Kidney epithelial cell (primary cell): ENCODE data around the gene CCND1. TPM values are rescaled to one million over a fixed set of nuclear protein-coding genes. Genes with fewer than 3 reads are reported as not detected.
"Not testable (repeated sequence)": the region's sequence is repeated elsewhere in the genome, so short reads cannot be mapped to it uniquely, and the experiment has no call there.

Source experiments
- DNase-seq: peaks from one replicate; pipeline ENCODE4 v3.0.0-alpha.2; 2010; ENCODE audit warnings: low read depth
- H3K27me3 ChIP-seq: 2 replicates; pipeline ENCODE4 v1.6.0; 2011; ENCODE audit warnings: low read length; ENCODE audit not compliant: control insufficient read depth, insufficient read depth
- H3K36me3 ChIP-seq: 2 replicates; pipeline ENCODE4 v1.5.1; 2011; ENCODE audit warnings: low read length; ENCODE audit not compliant: control insufficient read depth, insufficient read depth
- H3K4me3 ChIP-seq: 2 replicates; pipeline ENCODE4 v1.5.1; 2011; ENCODE audit warnings: low read depth, mild to moderate bottlenecking, control low read depth, low read length
- CTCF ChIP-seq: IDR thresholded peaks from 2 replicates; pipeline ENCODE4 v1.5.1; 2011; ENCODE audit warnings: mild to moderate bottlenecking, moderate library complexity, low read length, control low read depth, inconsistent platforms; ENCODE audit not compliant: insufficient read depth, poor library complexity, severe bottlenecking
- total RNA-seq: library from RNA; depleted of rRNA; stranded (reverse); fragments of >200 nt; gene quantifications from 2 replicates; pipeline ENCODE4 v1.2.3, GENCODE V29; 2015

Gene CCND1
- total RNA-seq, 1 donor from 2014 or later = 378 TPM

GRCh38 chr11:69615545-69616278 lies 25.2 kb upstream of the CCND1 start:
- Histone ChIP-seq H3K4me3 (no peak overlapping the region), H3K36me3 (no peaks in the 10 kb centered on the region), H3K27me3 (no peaks in the 10 kb centered on the region)
- DNase-seq = no peak
- TF ChIP-seq CTCF = no peak

- Histone ChIP-seq H3K4me3 (no peak overlapping the region), H3K36me3 (no peaks in the 10 kb centered on the region), H3K27me3 (no peaks in the 10 kb centered on the region)
- no peak for TF ChIP-seq CTCF
- no peak for DNase-seq
Measured at GRCh38 chr11:69617220-69617619, 23.7 kb upstream of the CCND1 start.

- no peaks in the 10 kb centered on the region for H3K36me3 ChIP-seq
- TF ChIP-seq CTCF = no peak
- H3K4me3 ChIP-seq = no peak overlapping the region
- H3K27me3 ChIP-seq = no peaks in the 10 kb centered on the region
- DNase-seq = no peak
Measured at GRCh38 chr11:69617682-69618081, 23.3 kb upstream of the CCND1 start.

GRCh38 chr11:69618237-69618636 lies 22.7 kb upstream of the CCND1 start:
- H3K4me3 ChIP-seq = no peak overlapping the region
- no peaks in the 10 kb centered on the region for H3K27me3 ChIP-seq
- H3K36me3 ChIP-seq = no peaks in the 10 kb centered on the region
- no peak for DNase-seq
- TF ChIP-seq CTCF = no peak

GRCh38 chr11:69620683-69621290 lies 20.2 kb upstream of the CCND1 start:
- TF ChIP-seq CTCF = no peak
- H3K4me3 ChIP-seq = no peak overlapping the region
- H3K36me3 ChIP-seq = no peaks in the 10 kb centered on the region
- DNase-seq = no peak
- H3K27me3 ChIP-seq = no peaks in the 10 kb centered on the region

GRCh38 chr11:69622097-69622681 lies 18.8 kb upstream of the CCND1 start:
- not testable (repeated sequence) for DNase-seq, H3K27me3 ChIP-seq, H3K36me3 ChIP-seq, H3K4me3 ChIP-seq
